NB4 (cell line): ENCODE data around the gene KCTD19.

Experiments used
- CTCF ChIP-seq: IDR thresholded peaks from one replicate; pipeline ENCODE4 v1.5.1; 2012; ENCODE audit warnings: low read depth, low read length
- MAX ChIP-seq: IDR thresholded peaks from 2 replicates; pipeline ENCODE4 v1.6.1; 2011; ENCODE audit warnings: low read depth, low read length
- POLR2A ChIP-seq: IDR thresholded peaks from 2 replicates; pipeline ENCODE4 v1.6.1; 2011; ENCODE audit warnings: mild to moderate bottlenecking; ENCODE audit not compliant: insufficient read length; ENCODE audit errors: extremely low read depth

DNA sequence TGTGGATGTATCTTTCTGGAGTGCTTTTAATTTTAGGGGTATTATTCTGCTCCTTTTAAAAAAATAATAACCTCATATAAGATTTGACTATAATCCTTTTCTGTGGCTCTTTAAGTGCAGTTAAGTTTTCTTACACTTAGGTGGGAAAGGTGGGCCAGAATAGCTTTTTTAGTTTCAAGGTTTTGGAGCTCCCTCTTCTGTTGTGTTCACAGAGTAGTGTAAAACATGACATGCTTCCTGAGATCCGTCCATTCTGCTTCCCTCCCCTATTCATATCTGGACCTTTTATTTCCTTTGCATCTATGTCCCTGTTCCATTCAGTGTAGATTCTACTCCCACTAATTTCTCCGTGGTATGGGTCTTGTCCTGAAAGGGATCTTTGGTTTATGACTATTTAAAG, 12.9 kb upstream of the KCTD19 start:
- TF ChIP-seq CTCF: no peak
- no peak for TF ChIP-seq POLR2A
- TF ChIP-seq MAX: no peak
